Neural cell (in vitro differentiated cells): ENCODE results near the gene CHCHD2. TPM values are rescaled to one million over a fixed set of nuclear protein-coding genes. Genes with fewer than 3 reads are reported as not detected.

Source experiments
- H2AFZ ChIP-seq: fragments of 200-600, 300-800 bp; sonication (generic), shearing (Covaris generic); 2 replicates; pipeline ENCODE4 v1.6.0; 2014; ENCODE audit warnings: low read depth, mild to moderate bottlenecking, antibody characterized with exemption, low read length, moderate library complexity
- H3F3A ChIP-seq: fragments of 200-600 bp; shearing (Covaris generic); 2 replicates; pipeline ENCODE4 v1.6.1; 2016; ENCODE audit warnings: mild to moderate bottlenecking, moderate library complexity, mixed read lengths, antibody characterized with exemption, low read length; ENCODE audit not compliant: insufficient read depth, poor library complexity, severe bottlenecking
- H3K27ac ChIP-seq: fragments of 200-600, 300-800 bp; sonication (generic), shearing (Covaris generic); 2 replicates; pipeline ENCODE4 v1.5.1; 2014; ENCODE audit warnings: mild to moderate bottlenecking, low read length, moderate library complexity
- H3K27me3 ChIP-seq: fragments of 300-800, 200-600 bp; sonication (generic), shearing (Covaris generic); 2 replicates; pipeline ENCODE4 v1.6.0; 2014; ENCODE audit warnings: mild to moderate bottlenecking, low read depth, low read length, moderate library complexity; ENCODE audit not compliant: insufficient read depth
- H3K36me3 ChIP-seq: fragments of 300-800, 200-600 bp; sonication (generic), shearing (Covaris generic); 2 replicates; pipeline ENCODE4 v1.5.1; 2014; ENCODE audit warnings: mild to moderate bottlenecking, antibody characterized with exemption, low read length, moderate library complexity; ENCODE audit not compliant: insufficient read depth
- H3K4me2 ChIP-seq: fragments of 300-800, 200-600 bp; sonication (generic), shearing (Covaris generic); 2 replicates; pipeline ENCODE4 v1.6.0; 2014; ENCODE audit warnings: mild to moderate bottlenecking, low read length
- H3K4me3 ChIP-seq: fragments of 300-800, 200-600 bp; sonication (generic), shearing (Covaris generic); 2 replicates; pipeline ENCODE4 v1.5.1; 2014; ENCODE audit warnings: mild to moderate bottlenecking, low read length, moderate library complexity
- H3K79me2 ChIP-seq: fragments of 200-600 bp; shearing (Covaris generic); replicated peaks from 2 replicates; pipeline ENCODE4 v1.6.0; 2014; ENCODE audit warnings: mild to moderate bottlenecking, low read length, moderate library complexity; ENCODE audit not compliant: insufficient read depth
- H3K9ac ChIP-seq: fragments of 300-800, 200-600 bp; sonication (generic), shearing (Covaris generic); 2 replicates; pipeline ENCODE4 v1.6.1; 2016; ENCODE audit warnings: mild to moderate bottlenecking, low read length, mixed read lengths
- H3K9me2 ChIP-seq: fragments of 200-600 bp; shearing (Covaris generic); 2 replicates; pipeline ENCODE4 v1.6.1; 2016; ENCODE audit warnings: mild to moderate bottlenecking, low read length, mixed read lengths; ENCODE audit not compliant: insufficient read depth
- H3K9me3 ChIP-seq: fragments of 200-600, 300-800 bp; sonication (generic), shearing (Covaris generic); 2 replicates; pipeline ENCODE4 v1.6.1; 2016; ENCODE audit warnings: mild to moderate bottlenecking, mixed run types, low read length, moderate library complexity, mixed read lengths
- H4K20me1 ChIP-seq: fragments of 200-600 bp; shearing (Covaris generic); 2 replicates; pipeline ENCODE4 v1.6.1; 2016; ENCODE audit warnings: mild to moderate bottlenecking, mixed run types; ENCODE audit not compliant: insufficient read depth
- CTCF ChIP-seq: fragments of 450-650 bp; IDR thresholded peaks from 2 replicates; pipeline ENCODE4 v1.5.1; 2014; ENCODE audit warnings: antibody characterized with exemption, mild to moderate bottlenecking, moderate library complexity; ENCODE audit not compliant: poor library complexity, severe bottlenecking
- EP300 ChIP-seq: fragments of 450-650 bp; conservative IDR thresholded peaks from 2 replicates; pipeline ENCODE4 v1.6.1; 2014; ENCODE audit warnings: antibody characterized with exemption, mild to moderate bottlenecking, moderate library complexity; ENCODE audit not compliant: poor library complexity, severe bottlenecking
- EZH2 ChIP-seq: fragments of 200-600, 300-800 bp; shearing (Covaris generic), sonication (generic); IDR thresholded peaks from 2 replicates; pipeline ENCODE4 v1.6.1; 2014; ENCODE audit warnings: antibody characterized with exemption, low read length, borderline replicate concordance, mild to moderate bottlenecking; ENCODE audit not compliant: insufficient read depth, poor library complexity, severe bottlenecking
- MXI1 ChIP-seq: fragments of 450-650 bp; conservative IDR thresholded peaks from 2 replicates; pipeline ENCODE4 v1.6.1; 2014; ENCODE audit warnings: antibody characterized with exemption, mild to moderate bottlenecking; ENCODE audit not compliant: poor library complexity, severe bottlenecking
- POLR2AphosphoS5 ChIP-seq: IDR thresholded peaks from 2 replicates; pipeline ENCODE4 v1.6.1; 2012
- RAD21 ChIP-seq: fragments of 450-650 bp; conservative IDR thresholded peaks from 2 replicates; pipeline ENCODE4 v1.6.1; 2014; ENCODE audit warnings: antibody characterized with exemption, mild to moderate bottlenecking, moderate library complexity
- REST ChIP-seq: IDR thresholded peaks from 2 replicates; pipeline ENCODE4 v1.6.1; 2012; ENCODE audit warnings: borderline replicate concordance
- SMC3 ChIP-seq: fragments of 450-650 bp; conservative IDR thresholded peaks from 2 replicates; pipeline ENCODE4 v1.6.1; 2014; ENCODE audit warnings: antibody characterized with exemption, mild to moderate bottlenecking, moderate library complexity; ENCODE audit not compliant: poor library complexity
- TAF1 ChIP-seq: IDR thresholded peaks from 2 replicates; pipeline ENCODE4 v1.6.1; 2012; ENCODE audit warnings: low read depth
- polyA plus RNA-seq: library from polyadenylated mRNA; depleted of rRNA; stranded (reverse); fragments of >200 nt; gene quantifications from 2 replicates; pipeline ENCODE4 v1.2.3, GENCODE V29; 2014

CHCHD2 gene
- polyA plus RNA-seq, 1 donor from 2014 or later, result 380 TPM

- TF ChIP-seq SMC3 (no peak), RAD21 (no peak), EZH2 (no peak), EP300 (no peak), MXI1 (no peak), REST (no peak), TAF1 (no peak), CTCF (no peak), POLR2AphosphoS5 (no peak)
- Histone ChIP-seq H3K9me3 (no peaks in the 10 kb centered on the region), H3K27me3 (no peaks in the 10 kb centered on the region), H3K27ac (peak overlapping the region; percentile 63), H3K36me3 (peaks cover 5% of the 10 kb centered on the region), H3K9ac (no peak overlapping the region), H3K9me2 (no peaks in the 10 kb centered on the region), H3F3A (peaks cover 4% of the 10 kb centered on the region), H3K4me2 (no peak overlapping the region), H3K79me2 (peaks cover 3% of the 10 kb centered on the region), H2AFZ (peak overlapping the region; percentile 56), H3K4me3 (peak overlapping the region; percentile 94), H4K20me1 (no peaks in the 10 kb centered on the region)
Observed at GRCh38 chr7:56063500-56063881, 42.8 kb downstream of the CHCHD2 start.

GRCh38 chr7:56062382-56062781 is 43.9 kb downstream of the CHCHD2 start:
- no peak overlapping the region for H3K4me2 ChIP-seq
- TF ChIP-seq REST (no peak), RAD21 (no peak), POLR2AphosphoS5 (no peak), MXI1 (no peak)
- no peaks in the 10 kb centered on the region for H3K27me3 ChIP-seq
- H4K20me1 ChIP-seq, result no peaks in the 10 kb centered on the region
- no peaks in the 10 kb centered on the region for H3K9me3 ChIP-seq
- peaks cover 11% of the 10 kb centered on the region for H3K36me3 ChIP-seq
- H3K4me3 ChIP-seq, result no peak overlapping the region
- peaks cover 3% of the 10 kb centered on the region for H3K79me2 ChIP-seq
- H2AFZ ChIP-seq, result no peak overlapping the region
- no peak overlapping the region for H3K9ac ChIP-seq
- H3K27ac ChIP-seq, result no peak overlapping the region
- no peaks in the 10 kb centered on the region for H3K9me2 ChIP-seq
- peaks cover 4% of the 10 kb centered on the region for H3F3A ChIP-seq
